ENCODE measurements around the gene PAFAH1B2.

DNA sequence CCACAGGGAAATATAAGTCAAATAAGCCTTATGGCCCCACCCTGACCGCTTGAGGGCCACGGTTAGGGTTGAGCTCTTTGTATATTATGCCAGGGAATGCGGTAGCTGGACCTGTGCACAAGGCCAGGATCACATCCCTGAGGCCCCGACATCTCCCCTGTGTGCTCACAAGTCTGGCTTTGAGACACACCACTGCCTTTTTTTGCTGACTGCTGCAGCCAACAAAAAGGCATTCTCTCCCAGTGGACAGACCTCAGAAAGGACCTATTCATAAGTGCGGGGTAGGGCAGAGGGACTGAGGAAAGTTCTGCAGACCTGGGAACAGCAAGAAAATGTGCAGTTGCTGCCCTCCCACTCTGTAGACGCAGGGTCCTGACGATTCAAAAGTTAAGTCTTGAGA lies 31.0 kb downstream of the PAFAH1B2 start:
- TF ChIP-seq POLR2A (IDR thresholded peaks at IDR 0.05) (no peak), EP300 (IDR thresholded peaks at IDR 0.05) (no peak)
- TF ChIP-seq, protein P1, sequence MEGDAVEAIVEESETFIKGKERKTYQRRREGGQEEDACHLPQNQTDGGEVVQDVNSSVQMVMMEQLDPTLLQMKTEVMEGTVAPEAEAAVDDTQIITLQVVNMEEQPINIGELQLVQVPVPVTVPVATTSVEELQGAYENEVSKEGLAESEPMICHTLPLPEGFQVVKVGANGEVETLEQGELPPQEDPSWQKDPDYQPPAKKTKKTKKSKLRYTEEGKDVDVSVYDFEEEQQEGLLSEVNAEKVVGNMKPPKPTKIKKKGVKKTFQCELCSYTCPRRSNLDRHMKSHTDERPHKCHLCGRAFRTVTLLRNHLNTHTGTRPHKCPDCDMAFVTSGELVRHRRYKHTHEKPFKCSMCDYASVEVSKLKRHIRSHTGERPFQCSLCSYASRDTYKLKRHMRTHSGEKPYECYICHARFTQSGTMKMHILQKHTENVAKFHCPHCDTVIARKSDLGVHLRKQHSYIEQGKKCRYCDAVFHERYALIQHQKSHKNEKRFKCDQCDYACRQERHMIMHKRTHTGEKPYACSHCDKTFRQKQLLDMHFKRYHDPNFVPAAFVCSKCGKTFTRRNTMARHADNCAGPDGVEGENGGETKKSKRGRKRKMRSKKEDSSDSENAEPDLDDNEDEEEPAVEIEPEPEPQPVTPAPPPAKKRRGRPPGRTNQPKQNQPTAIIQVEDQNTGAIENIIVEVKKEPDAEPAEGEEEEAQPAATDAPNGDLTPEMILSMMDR (IDR thresholded peaks at IDR 0.05) = no peak

Measured in suprapubic skin (tissue), 3 donors.